ENCODE measurements around the gene TNPO1.

DNA sequence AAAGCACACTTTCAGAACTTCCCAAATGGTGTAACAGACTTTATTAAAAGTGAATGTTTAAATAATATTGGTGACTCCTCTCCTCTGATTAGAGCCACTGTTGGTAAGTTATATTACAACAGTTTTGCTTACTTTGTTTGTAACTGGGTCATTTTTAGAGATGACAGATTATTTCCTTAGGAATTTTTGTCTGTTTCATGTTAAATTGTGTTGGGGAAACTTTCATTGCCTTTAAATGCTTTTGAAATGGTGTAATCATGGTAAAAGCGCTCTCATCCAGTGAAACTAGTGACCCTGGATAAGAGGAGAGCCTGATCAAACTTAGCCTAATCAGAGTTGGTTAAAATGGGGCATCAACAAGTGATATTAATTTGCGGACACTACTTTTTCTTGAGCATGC is 39.4 kb downstream of the TNPO1 start:
- TF ChIP-seq YY1 (IDR thresholded peaks at IDR 0.05; ENCODE audit: insufficient read depth, insufficient read length) (no peak), SUZ12 (IDR thresholded peaks at IDR 0.05; ENCODE audit: extremely low read depth, insufficient read depth, insufficient read length) (no peak)

Data from NT2/D1 (cell line).